Lung (tissue), 12 donors: Measurements from ENCODE around the gene NCOR1. TPM values are rescaled to one million over a fixed set of nuclear protein-coding genes. Genes with fewer than 3 reads are reported as not detected.
"Not testable (repeated sequence)": the region's sequence is repeated elsewhere in the genome, so short reads cannot be mapped to it uniquely, and the experiment has no call there.

Experiments used
- ATAC-seq: fragments of 200-7000 bp; cut with Tn5 transposase; one replicate; pipeline ENCODE4 v1.9.1; 2020; ENCODE audit warnings: moderate number of reproducible peaks; ENCODE audit not compliant: insufficient read depth, low FRiP score
- DNase-seq, 3 donors: peaks; one replicate each; pipeline ENCODE4 v3.0.0-alpha.2; 2013 to 2017
- H3K27ac ChIP-seq, 2 donors: one replicate each; pipeline ENCODE4 v1.5.1; 2013; ENCODE audit warnings: mild to moderate bottlenecking in 2 of 2, moderate library complexity in 2 of 2, control low read depth in 1 of 2, inconsistent platforms in 1 of 2, low read depth in 1 of 2, low read length in 1 of 2
- H3K27me3 ChIP-seq, 3 donors: one replicate each; pipeline ENCODE4 v1.5.1; 2013; ENCODE audit warnings: low read length in 2 of 3; ENCODE audit not compliant: control insufficient read depth in 3 of 3, insufficient read depth in 3 of 3
- H3K36me3 ChIP-seq, 4 donors: one replicate each; pipeline ENCODE4 v1.5.1; 2013; ENCODE audit warnings: low read length in 4 of 4, mild to moderate bottlenecking in 1 of 4, moderate library complexity in 1 of 4; ENCODE audit not compliant: control insufficient read depth in 4 of 4, insufficient read depth in 4 of 4
- H3K4me1 ChIP-seq, 5 donors: one replicate each; pipeline ENCODE4 v1.5.1; 2013; ENCODE audit warnings: low read length in 5 of 5, mild to moderate bottlenecking in 2 of 5, moderate library complexity in 1 of 5; ENCODE audit not compliant: control insufficient read depth in 5 of 5, insufficient read depth in 5 of 5
- H3K4me3 ChIP-seq: one replicate; pipeline ENCODE4 v1.5.1; 2013; ENCODE audit warnings: mild to moderate bottlenecking, control low read depth, moderate library complexity
- H3K9ac ChIP-seq, 2 donors: one replicate each; pipeline ENCODE4 v1.5.1; 2013; ENCODE audit warnings: low read length in 2 of 2, control low read depth in 1 of 2; ENCODE audit not compliant: insufficient read depth in 1 of 2
- H3K9me3 ChIP-seq, 4 donors: one replicate each; pipeline ENCODE4 v1.5.1; 2013; ENCODE audit warnings: low read length in 3 of 4, mild to moderate bottlenecking in 1 of 4, moderate library complexity in 1 of 4; ENCODE audit not compliant: control insufficient read depth in 4 of 4, insufficient read depth in 3 of 4
- WGBS, 2 donors: extraction: QIAGEN DNeasy Blood & Tissue Kit; methylation state at CpG; one replicate each; pipeline ENCODE4 v1.1.7; 2013; 5-methylcytosine and 5-hydroxymethylcytosine counted together
- polyA plus RNA-seq, 2 donors: library from polyadenylated mRNA; stranded (reverse); fragments of 200-250 nt; gene quantifications; one replicate each; pipeline ENCODE4 v1.2.1, GENCODE V29; 2013
- total RNA-seq, 2 donors: library from RNA; depleted of rRNA in 1 of 2; stranded (reverse); fragments of >200 nt in 1 of 2; gene quantifications; one replicate each; pipeline ENCODE4 v1.2.1, GENCODE V29; 2014 to 2021
- TF ChIP-seq, protein P1 (sequence below): IDR thresholded peaks from 2 replicates; pipeline ENCODE4 v1.5.1; 2012; ENCODE audit warnings: mild to moderate bottlenecking; ENCODE audit errors: control extremely low read depth, extremely low read depth
- donor health status: control.
- donor health status: control.
- donor health status: Bipolar disorder and iron deficiency.
- donor health status: healthy.
- donor health status: DM: yes; HTN: yes; CAD: no.

The NCOR1 gene
- total and polyA plus RNA-seq, 4 donors, result 31.9 to 201 (median 80.3) TPM

DNA sequence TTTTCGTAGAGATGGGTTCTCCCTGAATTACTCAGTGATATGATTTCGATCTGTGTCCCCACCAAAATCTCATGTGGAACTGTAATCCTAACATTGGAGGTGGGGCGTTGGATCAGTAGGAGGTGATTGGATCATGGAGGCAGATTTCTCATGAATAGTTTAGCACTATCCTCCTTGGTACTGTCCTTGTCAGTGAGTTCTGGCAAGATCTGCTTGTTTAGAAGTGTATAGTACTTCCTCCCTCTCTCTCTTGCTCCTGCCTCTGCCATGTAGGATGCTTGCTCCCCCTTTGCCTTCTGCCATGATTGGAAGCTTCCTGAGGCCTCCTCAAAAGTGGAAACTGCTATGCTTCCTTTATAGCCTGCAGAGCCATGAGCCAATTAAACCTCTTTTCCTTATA is 24.6 kb upstream of the NCOR1 start:
- 97 to 100% methylated on average over 3 of the region's 3 CpGs for WGBS, 2 donors
- no peaks in the 10 kb centered on the region for H3K4me1 ChIP-seq

DNA sequence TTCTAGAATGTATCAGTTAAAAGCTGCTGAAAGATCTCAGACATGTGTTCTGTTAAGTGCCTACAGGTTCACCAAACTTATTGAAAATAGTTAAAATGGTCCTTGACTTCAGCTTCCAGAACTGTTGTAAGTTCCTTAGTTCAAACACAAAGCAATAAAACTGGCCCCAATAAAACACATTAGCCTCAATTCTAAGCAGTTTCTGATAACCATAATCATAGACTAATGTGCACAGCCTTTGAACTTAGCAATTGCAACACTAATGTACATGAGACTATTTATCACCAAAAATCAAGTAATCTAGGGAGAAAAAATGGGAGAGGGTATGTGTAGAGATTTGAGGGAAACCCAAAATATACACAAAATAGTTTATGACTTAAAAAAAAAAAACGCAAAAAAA is 17.1 kb upstream of the NCOR1 start:
- DNase-seq (no peak), ATAC-seq (no peak)
- H3K4me3 ChIP-seq, result no peak overlapping the region
- H3K27me3 ChIP-seq, result no peaks in the 10 kb centered on the region
- peaks cover 0 to 4% (median 2%) of the 10 kb centered on the region in 4 donors for H3K36me3 ChIP-seq
- H3K9ac ChIP-seq, result no peak overlapping the region
- no peak overlapping the region for H3K27ac ChIP-seq
- H3K9me3 ChIP-seq, result no peaks in the 10 kb centered on the region
- TF ChIP-seq, protein P1, sequence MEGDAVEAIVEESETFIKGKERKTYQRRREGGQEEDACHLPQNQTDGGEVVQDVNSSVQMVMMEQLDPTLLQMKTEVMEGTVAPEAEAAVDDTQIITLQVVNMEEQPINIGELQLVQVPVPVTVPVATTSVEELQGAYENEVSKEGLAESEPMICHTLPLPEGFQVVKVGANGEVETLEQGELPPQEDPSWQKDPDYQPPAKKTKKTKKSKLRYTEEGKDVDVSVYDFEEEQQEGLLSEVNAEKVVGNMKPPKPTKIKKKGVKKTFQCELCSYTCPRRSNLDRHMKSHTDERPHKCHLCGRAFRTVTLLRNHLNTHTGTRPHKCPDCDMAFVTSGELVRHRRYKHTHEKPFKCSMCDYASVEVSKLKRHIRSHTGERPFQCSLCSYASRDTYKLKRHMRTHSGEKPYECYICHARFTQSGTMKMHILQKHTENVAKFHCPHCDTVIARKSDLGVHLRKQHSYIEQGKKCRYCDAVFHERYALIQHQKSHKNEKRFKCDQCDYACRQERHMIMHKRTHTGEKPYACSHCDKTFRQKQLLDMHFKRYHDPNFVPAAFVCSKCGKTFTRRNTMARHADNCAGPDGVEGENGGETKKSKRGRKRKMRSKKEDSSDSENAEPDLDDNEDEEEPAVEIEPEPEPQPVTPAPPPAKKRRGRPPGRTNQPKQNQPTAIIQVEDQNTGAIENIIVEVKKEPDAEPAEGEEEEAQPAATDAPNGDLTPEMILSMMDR, result no peak
- WGBS, 2 donors, result 97% methylated on average over 1 of the region's 1 CpG
- no peaks in the 10 kb centered on the region for H3K4me1 ChIP-seq

More for the DNA sequence above, 24.6 kb upstream of the NCOR1 start:
- Histone ChIP-seq H3K9ac (no peak overlapping the region), H3K4me3 (no peak overlapping the region), H3K27me3 (no peaks in the 10 kb centered on the region), H3K36me3 (peaks cover 0 to 3% (median 1%) of the 10 kb centered on the region in 4 donors), H3K9me3 (no peaks in the 10 kb centered on the region), H3K27ac (no peak overlapping the region)
- DNase-seq (no peak), ATAC-seq (no peak)
- TF ChIP-seq, protein P1, result no peak

DNA sequence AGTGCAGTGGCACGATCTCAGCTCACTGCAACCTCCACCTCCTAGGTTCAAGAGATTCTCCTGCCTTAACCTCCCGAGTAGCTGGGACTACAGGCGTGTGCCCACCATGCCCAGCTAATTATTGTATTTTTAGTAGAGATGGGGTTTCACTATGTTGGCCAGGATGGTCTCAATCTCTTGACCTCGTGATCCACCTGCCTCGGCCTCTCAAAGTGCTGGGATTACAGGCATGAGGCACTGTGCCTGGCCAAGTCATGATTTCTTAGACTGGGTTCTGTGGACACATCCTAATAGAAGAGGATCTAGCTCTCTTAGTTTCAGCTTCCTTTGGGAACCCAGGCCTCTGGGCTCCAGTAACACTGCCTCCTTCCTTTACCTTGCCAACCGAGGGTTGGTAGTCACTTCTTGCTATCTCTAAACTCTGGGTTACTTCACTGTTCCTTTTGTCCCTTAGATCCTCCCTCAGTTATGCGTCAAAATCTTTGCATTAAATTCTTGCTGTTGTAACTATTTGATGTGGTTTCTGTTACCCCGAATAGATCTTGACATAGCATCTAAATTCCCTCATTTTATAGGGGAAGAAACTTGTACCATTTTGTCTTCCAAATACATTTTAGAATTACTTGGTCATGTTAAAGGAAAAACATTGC is 14.7 kb upstream of the NCOR1 start:
- WGBS, 2 donors, result 91 to 94% methylated on average over 8 of the region's 8 CpGs
- not testable (repeated sequence) for ATAC-seq

DNA sequence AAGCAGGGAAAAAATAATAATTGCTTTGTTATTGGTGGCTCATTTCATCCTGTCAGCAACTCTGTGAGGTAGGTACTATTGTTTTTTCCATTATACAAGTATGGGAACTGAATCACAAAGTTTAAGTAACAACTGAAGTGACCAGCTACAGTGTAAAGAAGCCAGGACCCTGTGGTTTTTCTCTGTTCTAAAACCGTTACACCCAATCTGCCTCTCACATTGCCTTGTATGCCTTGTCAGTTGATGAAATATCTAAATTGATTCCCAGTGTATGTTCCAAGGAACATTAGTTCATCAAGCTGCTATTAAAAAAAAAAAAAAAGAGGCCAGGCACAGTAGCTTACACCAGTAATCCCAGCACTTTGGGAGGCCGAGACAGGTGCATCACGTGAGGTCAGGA is 7.1 kb upstream of the NCOR1 start:
- TF ChIP-seq, protein P1, result no peak
- Histone ChIP-seq H3K27ac (no peak overlapping the region), H3K27me3 (no peaks in the 10 kb centered on the region), H3K36me3 (peaks cover 0 to 5% (median under 1%) of the 10 kb centered on the region in 4 donors), H3K9me3 (no peaks in the 10 kb centered on the region), H3K4me1 (peaks cover 0 to 8% (median 0%) of the 10 kb centered on the region in 5 donors), H3K9ac (no peak overlapping the region), H3K4me3 (no peak overlapping the region)
- WGBS, 2 donors, result 95 to 97% methylated on average over 3 of the region's 3 CpGs
- no peak for DNase-seq
- ATAC-seq, result no peak

More for the DNA sequence above, 14.7 kb upstream of the NCOR1 start:
- not testable (repeated sequence) for H3K4me3 ChIP-seq, H3K9me3 ChIP-seq, H3K9ac ChIP-seq, H3K27me3 ChIP-seq, H3K4me1 ChIP-seq, H3K36me3 ChIP-seq, DNase-seq, H3K27ac ChIP-seq
